HepG2 (cell line): Measurements from ENCODE around the gene ZNF853. TPM values are rescaled to one million over a fixed set of nuclear protein-coding genes. Genes with fewer than 3 reads are reported as not detected.

Source experiments
- ATAC-seq: fragments of 200-7000 bp; cut with Tn5 transposase; 3 replicates; pipeline ENCODE4 v1.9.1; 2020; ENCODE audit warnings: mild to moderate bottlenecking, moderate library complexity
- BruUV-seq: library from RNA; stranded (reverse); fragments of 400-500 nt; replicated peaks from 2 replicates; lab custom pipeline; 2021; lab: Mats Ljungman, UMichigan
- CTCF ChIA-PET: fragments of 300-600 bp; formaldehyde crosslinking; extraction: SDS; loops from one replicate; lab custom pipeline; 2021; ENCODE audit warnings: low total read pairs, inconsistent platforms, low intra/inter-chr PET ratio; lab: Yijun Ruan, JAX
- POLR2A ChIA-PET: fragments of 350-600 bp; sonication (Branson Sonifier 250); formaldehyde crosslinking; loops from one replicate; lab custom pipeline; 2020; ENCODE audit warnings: antibody characterized with exemption, inconsistent platforms; lab: Yijun Ruan, JAX
- DNase-seq: peaks from one replicate; pipeline ENCODE4 v3.0.0-alpha.2; 2015; ENCODE audit warnings: low spot score
- FAIRE-seq: peaks from 3 replicates; lab custom pipeline; 2011; peaks lifted over from hg19 to GRCh38; lab: Jason Lieb, UNC
- H2AFZ ChIP-seq: one replicate; pipeline ENCODE4 v1.6.1; 2011; ENCODE audit warnings: low read length, inconsistent platforms
- H3K27ac ChIP-seq: fragments of 300-600 bp; 3 replicates; pipeline ENCODE4 v1.8.0; 2011; ENCODE audit warnings: mixed run types, mild to moderate bottlenecking, mixed read lengths, low read length, inconsistent platforms; ENCODE audit not compliant: insufficient read depth; ENCODE audit errors: extremely low read length
- H3K27me3 ChIP-seq, 2 experiments: fragments of 200-600 bp in 1 of 2; 2 replicates in 1 of 2; 3 replicates in 1 of 2; pipeline versions ENCODE4 v1.6.0 to v1.8.0; 2011; ENCODE audit warnings: low read length in 2 of 2, mild to moderate bottlenecking in 2 of 2, moderate library complexity in 2 of 2, inconsistent platforms in 1 of 2; ENCODE audit not compliant: insufficient read depth in 2 of 2, control insufficient read depth in 1 of 2
- H3K36me3 ChIP-seq, 2 experiments: fragments of 200-600 bp in 1 of 2; replicated peaks in 1 of 2; 2 replicates in 1 of 2; 3 replicates in 1 of 2; pipeline versions ENCODE4 v1.5.1 to v1.8.0; 2011; ENCODE audit warnings: low read length in 2 of 2, inconsistent platforms in 1 of 2; ENCODE audit not compliant: insufficient read depth in 2 of 2, control insufficient read depth in 1 of 2
- H3K4me1 ChIP-seq: 2 replicates; pipeline ENCODE4 v1.5.1; 2012; ENCODE audit warnings: low read length, inconsistent platforms; ENCODE audit not compliant: insufficient read depth
- H3K4me2 ChIP-seq: 2 replicates; pipeline ENCODE4 v1.6.0; 2011; ENCODE audit warnings: low read depth, low read length, inconsistent platforms
- H3K4me3 ChIP-seq, 3 experiments: fragments of 200-600 bp in 1 of 3; sonication (generic), shearing (Covaris generic) in 1 of 3; replicated peaks in 1 of 3; 2 replicates each; pipeline ENCODE4 v1.5.1; 2011 to 2016; ENCODE audit warnings: low read length in 3 of 3, inconsistent platforms in 2 of 3, low read depth in 2 of 3, mild to moderate bottlenecking in 2 of 3, control low read depth in 1 of 3, mixed read lengths in 1 of 3; ENCODE audit not compliant: insufficient read depth in 1 of 3
- H3K79me2 ChIP-seq: one replicate; pipeline ENCODE4 v1.6.1; 2011; ENCODE audit warnings: low read length, inconsistent platforms; ENCODE audit not compliant: insufficient read depth
- H3K9ac ChIP-seq: 2 replicates; pipeline ENCODE4 v1.6.0; 2011; ENCODE audit warnings: mild to moderate bottlenecking, low read depth, low read length, inconsistent platforms; ENCODE audit not compliant: insufficient read depth
- H3K9me3 ChIP-seq: 2 replicates; pipeline ENCODE4 v1.5.1; 2012; ENCODE audit warnings: mild to moderate bottlenecking, low read length
- H4K20me1 ChIP-seq: 2 replicates; pipeline ENCODE4 v1.6.0; 2011; ENCODE audit warnings: inconsistent platforms, mild to moderate bottlenecking, low read length, moderate library complexity; ENCODE audit not compliant: insufficient read depth
- ARID5B ChIP-seq: IDR thresholded peaks from 2 replicates; pipeline ENCODE4 v1.4.0; 2020; ENCODE audit warnings: mild to moderate bottlenecking, missing genetic modification reagents
- CBFB ChIP-seq: sonication (generic); formaldehyde crosslinking; IDR thresholded peaks from 2 replicates; pipeline ENCODE4 v1.4.0; 2020; ENCODE audit warnings: missing genetic modification reagents
- EP300 ChIP-seq, 3 experiments: sonication (generic) in 1 of 3; formaldehyde crosslinking in 1 of 3; IDR thresholded peaks; 2 replicates each; pipeline versions ENCODE4 v1.5.1 to v1.6.1; 2011 to 2020; ENCODE audit warnings: low read depth in 2 of 3, low read length in 2 of 3, borderline replicate concordance in 1 of 3, improper control_type of control experiment in 1 of 3, mild to moderate bottlenecking in 1 of 3, missing genetic modification reagents in 1 of 3, moderate library complexity in 1 of 3
- FOXA3 ChIP-seq: IDR thresholded peaks from 2 replicates; pipeline ENCODE4 v1.6.1; 2016; ENCODE audit warnings: missing genetic modification reagents, missing compliant biosample characterization
- GATAD2A ChIP-seq: IDR thresholded peaks from 2 replicates; pipeline ENCODE4 v1.6.1; 2016
- HMG20A ChIP-seq: IDR thresholded peaks from 2 replicates; pipeline ENCODE4 v1.6.1; 2016; ENCODE audit warnings: borderline replicate concordance
- HNF4A ChIP-seq: sonication (generic); formaldehyde crosslinking; IDR thresholded peaks from 2 replicates; pipeline ENCODE4 v1.4.0; 2020; ENCODE audit warnings: missing genetic modification reagents
- HNF4G ChIP-seq, 2 experiments: sonication (generic) in 1 of 2; formaldehyde crosslinking in 1 of 2; IDR thresholded peaks; 2 replicates each; pipeline versions ENCODE4 v1.4.0 to v1.6.1; 2011 to 2020; ENCODE audit warnings: borderline replicate concordance in 2 of 2, low read depth in 2 of 2, mild to moderate bottlenecking in 2 of 2, low read length in 1 of 2, missing genetic modification reagents in 1 of 2, moderate library complexity in 1 of 2
- KAT7 ChIP-seq: IDR thresholded peaks from 2 replicates; pipeline ENCODE4 v1.6.1; 2018; ENCODE audit warnings: borderline replicate concordance, missing compliant biosample characterization
- KDM1A ChIP-seq: IDR thresholded peaks from 2 replicates; pipeline ENCODE4 v1.6.1; 2016; ENCODE audit warnings: missing compliant biosample characterization
- MED1 ChIP-seq: sonication (generic); formaldehyde crosslinking; IDR thresholded peaks from 2 replicates; pipeline ENCODE4 v1.4.0; 2020; ENCODE audit warnings: missing genetic modification reagents
- MTF2 ChIP-seq: sonication (generic); formaldehyde crosslinking; IDR thresholded peaks from 2 replicates; pipeline ENCODE4 v1.5.0; 2020; ENCODE audit warnings: missing genetic modification reagents, borderline replicate concordance
- RARA ChIP-seq: IDR thresholded peaks from 2 replicates; pipeline ENCODE4 v1.6.1; 2016; ENCODE audit warnings: missing genetic modification reagents, missing compliant biosample characterization
- SALL1 ChIP-seq: sonication (generic); formaldehyde crosslinking; IDR thresholded peaks from 2 replicates; pipeline ENCODE4 v1.8.0; 2022; ENCODE audit warnings: mild to moderate bottlenecking, missing genetic modification reagents
- SKI ChIP-seq: fragments of 450-650 bp; IDR thresholded peaks from one replicate; pipeline ENCODE4 v1.6.1; 2018; ENCODE audit warnings: mild to moderate bottlenecking; ENCODE audit not compliant: partially characterized antibody
- SMAD3 ChIP-seq: sonication (generic); formaldehyde crosslinking; IDR thresholded peaks from 2 replicates; pipeline ENCODE4 v1.4.0; 2020; ENCODE audit warnings: missing genetic modification reagents
- TCF7 ChIP-seq: sonication (generic); IDR thresholded peaks from 2 replicates; pipeline ENCODE4 v1.6.1; 2016; ENCODE audit warnings: antibody characterized with exemption, low read depth
- TRIM24 ChIP-seq: sonication (generic); formaldehyde crosslinking; IDR thresholded peaks from 2 replicates; pipeline ENCODE4 v1.8.0; 2022; ENCODE audit warnings: mild to moderate bottlenecking, missing genetic modification reagents
- ZMYM3 ChIP-seq: sonication (generic); formaldehyde crosslinking; IDR thresholded peaks from 2 replicates; pipeline ENCODE4 v1.5.1; 2020; ENCODE audit warnings: mild to moderate bottlenecking, missing genetic modification reagents
- ZNF12 ChIP-seq: sonication (generic); formaldehyde crosslinking; IDR thresholded peaks from 2 replicates; pipeline ENCODE4 v1.5.0; 2020; ENCODE audit warnings: missing genetic modification reagents
- ZNF253 ChIP-seq: sonication (generic); formaldehyde crosslinking; IDR thresholded peaks from 2 replicates; pipeline ENCODE4 v1.8.0; 2022; ENCODE audit warnings: mild to moderate bottlenecking, missing genetic modification reagents, borderline replicate concordance
- ZNF326 ChIP-seq: sonication (generic); formaldehyde crosslinking; IDR thresholded peaks from 2 replicates; pipeline ENCODE4 v1.4.0; 2020; ENCODE audit warnings: missing genetic modification reagents, borderline replicate concordance
- WGBS: methylation state at CpG from one replicate; pipeline ENCODE4 v1.1.6; 2017; ENCODE audit warnings: low lambda C conversion rate; 5-methylcytosine and 5-hydroxymethylcytosine counted together
- in situ Hi-C: cut with HindIII; loops from 2 replicates; pipeline ENCODE4 v1.10.0; 2017; ENCODE audit warnings: low pct_unique_long_range_greater_than_20kb; ENCODE audit not compliant: extremely low pct_ligation_motif_present
- intact Hi-C: fragments of 100-400 bp; cut with micrococcal nuclease; formaldehyde crosslinking; loops from one replicate; pipeline ENCODE4 v1.10.0; 2022; ENCODE audit not compliant: unreplicated experiment
- polyA plus RNA-seq, 8 experiments: library from polyadenylated mRNA; depleted of rRNA in 3 of 8; stranded (reverse) in 7 of 8; unstranded in 1 of 8; fragments of >200 nt; fragmentation: Illumina TruSeq in 4 of 8; extraction: Trizol in 4 of 8; gene quantifications; 2 replicates each; pipeline versions ENCODE4 v1.2.1 to v1.2.3, GENCODE V29; 2011 to 2016; ENCODE audit warnings: low read depth in 4 of 8, missing spikeins in 1 of 8, mixed read lengths in 1 of 8; ENCODE audit not compliant: insufficient read depth in 1 of 8
- total RNA-seq, 5 experiments: library from RNA; depleted of rRNA; stranded (reverse); fragments of >200 nt; fragmentation: Illumina TruSeq; extraction: Trizol; gene quantifications; 2 replicates each; pipeline ENCODE4 v1.2.3, GENCODE V29; 2016; ENCODE audit warnings: low read depth in 1 of 5

The ZNF853 gene
- total and polyA plus RNA-seq, 2 of the 13 experiments (the other 11 are each of a cell fraction or from before 2014, with no cell fraction given) = 2.1 to 6.2 TPM

- 28% methylated on average over 3 of the region's 4 CpGs for WGBS
- H3K36me3 ChIP-seq = no peaks in the 10 kb centered on the region
- no peak overlapping the region for H3K27ac ChIP-seq
- intact Hi-C loops = no loop called here
- in situ Hi-C loops = no loop called here
- no peaks in the 10 kb centered on the region for H4K20me1 ChIP-seq
- no peaks in the 10 kb centered on the region for H3K27me3 ChIP-seq
- ChIA-PET POLR2A (interaction anchor here (0.8 kb wide), 1 partner anchor 13 kb away, joined by 3 read pairs; no protein-coding TSS in a partner anchor), CTCF (no interaction called here)
- H3K4me3 ChIP-seq = no peak overlapping the region
- H3K79me2 ChIP-seq = no peaks in the 10 kb centered on the region
- H2AFZ ChIP-seq = no peak overlapping the region
- no peak for FAIRE-seq
- H3K4me1 ChIP-seq = peaks cover 44% of the 10 kb centered on the region
- H3K4me2 ChIP-seq = peak overlapping the region; percentile 0; the same call in 1 of the 2 replicates
- DNase-seq = no peak
- no peak overlapping the region for H3K9ac ChIP-seq
- peak; percentile 61 for ATAC-seq
- peak; percentile 59 for TF ChIP-seq SKI
- TF ChIP-seq GATAD2A = peak; percentile 35; the same call in 1 of the 2 replicates
- peak; percentile 29; the same call in 1 of the 2 replicates for TF ChIP-seq MED1 (CRISPR knock-in tag)
- TF ChIP-seq MTF2 (CRISPR knock-in tag) = no peak
- peak; percentile 54 for TF ChIP-seq HNF4A (CRISPR knock-in tag)
- TF ChIP-seq CBFB (CRISPR knock-in tag) = peak; percentile 83
- TF ChIP-seq ZMYM3 (CRISPR knock-in tag) = peak; percentile 21; the same call in 1 of the 2 replicates
- peak; percentile 64; the same call in 1 of the 2 replicates for TF ChIP-seq TCF7
- peak; percentile 28; the same call in 1 of the 2 replicates for TF ChIP-seq SALL1 (CRISPR knock-in tag)
- TF ChIP-seq EP300 (IDR thresholded peaks at IDR 0.05; ENCODE audit: low read depth in 2 of 2, low read length in 2 of 2) = peak in 1 of 2 experiments; percentile 23; a peak in 1 of 4 replicates
- TF ChIP-seq EP300 (CRISPR knock-in tag; IDR thresholded peaks at IDR 0.05; ENCODE audit: borderline replicate concordance) = no peak
- no peak for TF ChIP-seq SMAD3 (CRISPR knock-in tag)
- 0 out of 2 replicates have a peak, but pooled peaks have one; percentile 11 for TF ChIP-seq KDM1A (CRISPR knock-in tag)
- TF ChIP-seq TRIM24 (CRISPR knock-in tag) = 0 out of 2 replicates have a peak, but pooled peaks have one; percentile 31
- no peak for TF ChIP-seq ZNF253 (CRISPR knock-in tag)
- TF ChIP-seq ZNF326 (CRISPR knock-in tag) = no peak
- no peak for TF ChIP-seq KAT7 (CRISPR knock-in tag)
- TF ChIP-seq ZNF12 (CRISPR knock-in tag) = peak; percentile 97
- TF ChIP-seq ARID5B (CRISPR knock-in tag) = peak; percentile 28; the same call in 1 of the 2 replicates
- TF ChIP-seq RARA = peak; percentile 31; the same call in 1 of the 2 replicates
- 0 out of 2 replicates have a peak, but pooled peaks have one; percentile 13 for TF ChIP-seq HNF4G (IDR thresholded peaks at IDR 0.05; ENCODE audit: borderline replicate concordance, low read depth, low read length)
- TF ChIP-seq HNF4G (CRISPR knock-in tag; IDR thresholded peaks at IDR 0.05; ENCODE audit: borderline replicate concordance, low read depth) = no peak
- TF ChIP-seq HMG20A (CRISPR knock-in tag) = peak; percentile 79; the same call in 1 of the 2 replicates
- TF ChIP-seq FOXA3 (CRISPR knock-in tag) = peak; percentile 25; the same call in 1 of the 2 replicates
- no peaks in the 10 kb centered on the region for H3K9me3 ChIP-seq
- BruUV-seq = no TSS peak
These were observed 49.8 kb upstream of the ZNF853 start for GRCh38 chr7:6565655-6566054.
